GM18951 (cell line): ENCODE results near the gene IGFBP1.

Experiments
- POLR2A ChIP-seq: IDR thresholded peaks from 4 replicates; pipeline ENCODE4 v1.6.1; 2011; ENCODE audit warnings: mild to moderate bottlenecking; ENCODE audit not compliant: insufficient read length, insufficient read depth; ENCODE audit errors: extremely low read depth
- in situ Hi-C: fragments of 300-500 bp; cut with MboI; formaldehyde crosslinking; loops from one replicate; pipeline ENCODE4 v1.12.0; 2022; ENCODE audit warnings: low sequenced_read_pairs, mixed read lengths, inconsistent platforms; ENCODE audit not compliant: unreplicated experiment

The IGFBP1 gene

GRCh38 chr7:45898222-45898621 is 9.9 kb downstream of the IGFBP1 start:
- TF ChIP-seq POLR2A = no peak
- in situ Hi-C loops = no loop called here

DNA sequence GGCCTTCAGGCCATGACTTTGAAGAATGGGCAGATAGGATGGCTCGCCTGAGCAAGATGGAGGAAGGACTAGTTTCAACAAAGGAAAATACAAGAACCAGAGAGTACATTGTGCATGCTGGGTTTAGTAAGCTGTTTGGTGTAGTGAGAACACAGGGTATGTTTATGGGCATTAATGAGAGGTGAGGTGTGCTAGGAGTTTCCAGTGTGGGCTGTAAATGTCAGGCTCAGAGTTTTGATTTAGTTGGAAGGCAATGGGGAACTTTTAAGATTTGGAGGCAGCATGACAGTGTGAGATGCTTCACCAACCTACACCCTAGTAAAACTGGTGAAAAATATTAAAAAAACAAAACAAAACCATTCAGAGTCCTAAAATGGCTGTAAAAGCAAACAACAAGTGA is 13.3 kb downstream of the IGFBP1 start:
- no peak for TF ChIP-seq POLR2A
- in situ Hi-C loops = loop anchor here (25.0 kb wide), 2 partner anchors 1186 to 1286 kb away; no protein-coding TSS in a partner anchor

DNA sequence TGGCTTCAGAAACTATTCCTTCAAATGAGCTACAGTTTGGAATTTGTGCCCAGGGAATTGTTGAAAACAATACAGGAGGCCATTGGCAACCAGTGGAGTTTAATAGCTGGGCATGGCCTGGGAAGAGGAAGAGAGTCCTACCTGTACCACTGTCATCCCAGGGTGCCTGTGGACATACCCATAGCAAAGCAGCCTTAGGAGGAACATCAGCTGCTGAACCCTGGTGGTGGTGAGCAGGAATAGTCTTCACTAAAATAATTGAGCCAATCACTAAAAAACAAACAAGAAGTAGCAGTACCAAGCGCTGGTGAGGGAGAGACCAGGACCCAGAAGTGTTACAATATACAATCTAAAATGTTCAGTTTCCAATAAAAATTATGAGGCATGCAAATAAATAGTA is 14.5 kb downstream of the IGFBP1 start:
- TF ChIP-seq POLR2A = no peak
- in situ Hi-C loops = loop anchor here (25.0 kb wide), 2 partner anchors 1184 to 1284 kb away; no protein-coding TSS in a partner anchor

GRCh38 chr7:45909561-45909960 is 21.3 kb downstream of the IGFBP1 start:
- no peak for TF ChIP-seq POLR2A
- in situ Hi-C loops = loop anchor here (25.0 kb wide), 2 partner anchors 1178 to 1278 kb away; no protein-coding TSS in a partner anchor

GRCh38 chr7:45910855-45911254 is 22.6 kb downstream of the IGFBP1 start:
- in situ Hi-C loops = loop anchor here (25.0 kb wide), 2 partner anchors 1176 to 1276 kb away; no protein-coding TSS in a partner anchor
- TF ChIP-seq POLR2A = no peak

- TF ChIP-seq POLR2A = no peak
- in situ Hi-C loops = loop anchor here (25.0 kb wide), 2 partner anchors 1176 to 1276 kb away; no protein-coding TSS in a partner anchor
These were observed 23.0 kb downstream of the IGFBP1 start for GRCh38 chr7:45911311-45911710.

GRCh38 chr7:45912972-45913371 is 24.7 kb downstream of the IGFBP1 start:
- in situ Hi-C loops = loop anchor here (25.0 kb wide), 2 partner anchors 1174 to 1274 kb away; no protein-coding TSS in a partner anchor
- no peak for TF ChIP-seq POLR2A

GRCh38 chr7:45914911-45915310 is 26.6 kb downstream of the IGFBP1 start:
- no peak for TF ChIP-seq POLR2A
- in situ Hi-C loops = loop anchor here (25.0 kb wide), 2 partner anchors 1172 to 1272 kb away; no protein-coding TSS in a partner anchor

- in situ Hi-C loops = loop anchor here (25.0 kb wide), 2 partner anchors 1172 to 1272 kb away; no protein-coding TSS in a partner anchor
These were observed 27.3 kb downstream of the IGFBP1 start for GRCh38 chr7:45915606-45916005.

GRCh38 chr7:45917064-45917463 is 28.8 kb downstream of the IGFBP1 start:
- TF ChIP-seq POLR2A = no peak
- in situ Hi-C loops = loop anchor here (25.0 kb wide), 2 partner anchors 1170 to 1270 kb away; no protein-coding TSS in a partner anchor

More at GRCh38 chr7:45915606-45916005, 27.3 kb downstream of the IGFBP1 start:
- TF ChIP-seq POLR2A = no peak

- no peak for TF ChIP-seq POLR2A
- in situ Hi-C loops = loop anchor here (25.0 kb wide), 2 partner anchors 1170 to 1270 kb away; no protein-coding TSS in a partner anchor
These were observed 29.4 kb downstream of the IGFBP1 start for GRCh38 chr7:45917658-45918057.

GRCh38 chr7:45918556-45918955 is 30.3 kb downstream of the IGFBP1 start:
- TF ChIP-seq POLR2A = no peak
- in situ Hi-C loops = loop anchor here (25.0 kb wide), 2 partner anchors 1169 to 1269 kb away; no protein-coding TSS in a partner anchor

DNA sequence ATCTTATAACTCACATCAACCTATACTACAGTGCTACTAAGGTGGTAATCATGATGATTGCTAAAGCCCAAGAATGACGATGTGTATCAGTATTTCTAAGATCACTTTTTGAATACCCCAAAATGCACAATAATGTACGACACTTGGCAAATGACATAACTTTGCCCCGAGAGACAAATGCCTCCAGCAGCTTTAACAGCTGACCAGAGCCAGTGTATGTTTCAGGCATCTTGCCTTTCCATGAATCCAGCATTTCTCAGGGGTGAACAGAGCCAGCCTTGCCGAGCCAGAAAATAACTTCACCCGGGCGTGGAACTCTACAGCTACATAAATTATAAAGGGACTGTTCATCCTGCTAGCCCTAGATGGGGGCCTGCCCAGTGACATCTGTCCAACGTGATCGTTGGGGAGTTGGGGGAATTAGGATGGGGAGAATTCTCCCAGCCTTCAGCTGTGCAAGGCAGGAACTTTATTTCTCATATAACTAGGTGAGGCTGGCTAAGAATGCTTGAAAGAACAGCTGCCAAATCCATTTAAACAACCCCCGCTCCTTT is 31.0 kb downstream of the IGFBP1 start:
- TF ChIP-seq POLR2A = no peak
- in situ Hi-C loops = loop anchor here (25.0 kb wide), 2 partner anchors 1168 to 1268 kb away; no protein-coding TSS in a partner anchor

DNA sequence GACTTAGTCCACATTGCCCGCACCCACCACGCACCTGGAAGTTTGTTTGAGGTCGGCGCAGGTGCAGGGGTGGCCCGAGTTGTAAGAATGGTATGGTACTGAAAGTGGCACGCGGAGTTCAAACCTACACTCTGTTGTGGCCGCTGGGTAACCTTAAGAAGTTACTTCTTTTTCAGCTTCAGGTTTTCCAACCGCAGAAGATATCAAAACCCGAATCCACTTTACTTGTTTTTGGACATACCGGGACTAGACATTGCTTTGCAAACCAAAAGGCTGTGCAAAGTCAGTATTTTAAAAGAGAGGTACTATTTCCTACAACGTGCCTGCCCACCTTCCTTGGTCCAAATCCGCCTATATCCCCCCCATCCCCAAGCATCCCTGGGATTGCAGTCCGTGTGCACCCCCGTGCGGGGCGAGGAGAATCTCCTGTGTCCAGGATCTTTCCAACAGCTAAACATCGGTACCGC is 31.7 kb downstream of the IGFBP1 start:
- in situ Hi-C loops = loop anchor here (10.0 to 25.0 kb wide), 3 partner anchors 425 to 1267 kb away; no protein-coding TSS in a partner anchor

More for the DNA sequence above, 31.7 kb downstream of the IGFBP1 start:
- TF ChIP-seq POLR2A = no peak
